ENCODE measurements around the gene CLTCL1.
A peak's percentile ranks its signal among the peaks of the same experiment; 100 is the strongest.

Gene CLTCL1

DNA sequence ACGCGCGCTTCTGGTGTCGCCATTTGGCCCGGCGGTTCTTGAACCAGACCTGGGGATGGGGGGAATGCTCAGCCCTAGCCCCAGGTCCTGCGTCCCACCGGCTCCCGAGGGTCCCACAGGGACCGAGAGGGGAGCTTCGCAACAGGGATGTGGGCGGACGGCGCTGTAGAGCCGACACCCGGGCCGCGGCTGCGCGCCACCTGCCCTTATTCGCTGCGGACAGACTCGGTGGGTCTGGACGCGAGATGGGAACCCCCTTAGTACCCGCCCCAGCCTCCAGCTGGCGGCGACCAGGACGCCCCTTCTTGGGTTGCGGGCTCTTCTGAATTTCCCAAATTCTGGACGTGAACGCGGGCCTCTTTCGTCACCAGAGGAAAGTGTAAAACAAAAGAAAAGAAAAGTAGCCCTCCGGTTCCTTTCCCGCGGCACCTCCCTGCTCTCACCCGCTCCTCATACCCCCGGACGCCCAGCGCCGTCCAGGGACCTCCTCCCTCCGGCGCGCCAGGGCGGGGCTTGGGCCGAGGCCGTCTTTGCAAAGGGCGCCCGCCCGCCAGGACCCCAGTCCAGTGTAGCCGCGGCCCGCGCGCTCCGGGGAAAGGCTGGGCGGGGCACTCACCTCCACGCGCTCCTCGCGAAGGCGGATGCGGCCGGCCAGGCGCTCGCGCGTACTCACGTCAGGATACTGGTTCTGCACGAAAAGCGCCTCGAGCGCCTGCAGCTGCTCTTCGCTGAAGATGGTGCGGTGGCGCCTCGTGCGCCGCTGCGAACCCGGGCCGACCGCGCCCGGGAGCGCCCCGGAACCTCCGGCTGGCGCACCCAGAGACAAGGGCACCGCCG is 142.3 kb downstream of the CLTCL1 start:
- no peak for DNase-seq

DNA sequence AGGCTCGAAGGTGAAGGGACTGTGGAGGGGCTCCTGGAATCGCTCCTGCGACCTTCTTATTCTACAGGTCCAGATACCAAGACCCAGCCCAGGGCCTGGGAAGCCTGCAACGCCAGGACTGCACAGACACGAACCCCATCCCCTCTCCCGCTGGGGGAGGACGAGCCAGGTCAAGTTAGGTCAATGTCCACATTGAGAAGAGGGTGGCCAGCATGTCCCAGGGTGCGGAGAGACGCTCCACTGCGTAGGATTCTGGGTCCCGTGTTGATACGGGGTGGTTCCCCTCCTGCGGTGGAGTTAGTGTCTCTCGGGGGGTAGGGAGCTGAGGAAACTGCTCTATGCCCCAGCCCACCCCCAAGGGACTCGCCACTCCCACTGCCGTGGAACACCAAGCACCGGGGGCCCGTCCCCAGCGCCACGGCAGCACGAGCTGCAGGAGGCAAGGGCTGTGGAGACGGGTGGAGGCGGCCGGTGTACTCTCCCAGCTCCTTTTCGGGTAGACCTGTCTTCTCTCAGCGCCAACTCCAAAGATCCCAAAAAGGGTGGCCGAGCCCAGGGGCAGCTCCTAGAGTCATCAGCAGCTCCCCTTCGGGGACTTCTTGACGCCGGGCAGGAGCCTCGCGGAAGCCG is 143.0 kb downstream of the CLTCL1 start:
- no peak for DNase-seq

DNA sequence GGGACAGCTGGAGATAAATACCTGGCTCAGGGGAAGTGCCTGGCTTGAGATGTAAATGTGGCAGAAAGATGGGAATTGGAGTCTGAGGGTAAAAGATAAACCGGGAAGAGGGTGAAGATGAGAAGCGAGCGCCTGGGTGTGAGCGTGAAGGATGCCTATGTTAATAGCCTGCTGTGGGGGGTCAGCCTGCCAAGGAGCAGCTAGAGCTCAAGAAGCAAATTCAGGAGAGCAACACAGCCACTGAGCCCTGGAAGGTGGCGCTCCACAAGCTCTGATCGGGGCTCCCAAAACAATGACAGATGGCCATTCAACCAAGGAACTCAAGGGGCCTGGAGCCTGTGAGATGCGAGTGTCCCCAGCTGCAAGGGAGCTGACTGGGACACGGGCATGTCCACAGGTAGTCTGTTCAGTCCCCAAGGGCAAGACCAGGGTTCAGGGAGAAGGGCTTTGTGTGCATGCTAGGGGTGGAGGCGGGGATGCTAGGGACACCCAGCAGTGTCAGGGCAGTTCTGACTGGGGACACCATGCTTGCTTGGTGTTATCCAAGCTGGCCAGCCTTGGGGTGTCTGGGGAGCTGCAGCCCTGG is 144.2 kb downstream of the CLTCL1 start:
- DNase-seq = no peak

DNA sequence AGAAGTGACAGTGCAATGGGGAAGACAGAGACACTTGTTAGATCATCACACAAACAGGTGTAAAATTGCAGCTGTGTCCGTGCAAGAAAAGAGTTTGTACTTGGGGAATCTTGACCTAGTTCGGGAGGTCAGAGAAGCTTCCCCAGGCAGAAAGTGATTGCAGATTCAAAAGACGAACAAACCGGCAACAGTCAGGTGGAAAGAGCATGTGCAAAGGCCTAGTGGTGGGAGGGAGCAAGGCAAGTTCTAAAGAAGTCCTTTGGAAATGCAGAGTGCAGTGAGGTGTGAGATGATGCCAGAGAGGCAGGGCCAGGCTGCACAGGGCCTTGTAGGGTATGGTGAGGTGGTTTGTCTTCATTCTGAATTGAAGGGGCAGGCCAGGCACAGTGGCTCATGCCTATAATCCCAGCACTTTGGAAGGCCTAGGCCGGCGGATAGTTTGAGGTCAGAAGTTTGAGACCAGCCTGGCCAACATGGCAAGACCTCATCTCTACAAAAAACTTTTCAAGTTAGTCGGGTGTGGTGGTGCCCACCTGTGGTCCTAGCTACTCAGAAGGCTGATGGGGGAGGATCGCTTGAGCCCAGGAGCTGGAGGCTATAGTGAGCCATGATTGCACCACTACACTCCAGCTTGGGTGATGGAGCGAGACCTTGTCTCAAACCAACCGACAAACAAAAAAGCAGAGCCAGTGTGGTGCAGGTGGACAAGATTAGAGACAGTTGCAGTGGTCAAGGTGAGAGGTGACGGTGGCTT is 145.1 kb downstream of the CLTCL1 start:
- no peak for DNase-seq

DNA sequence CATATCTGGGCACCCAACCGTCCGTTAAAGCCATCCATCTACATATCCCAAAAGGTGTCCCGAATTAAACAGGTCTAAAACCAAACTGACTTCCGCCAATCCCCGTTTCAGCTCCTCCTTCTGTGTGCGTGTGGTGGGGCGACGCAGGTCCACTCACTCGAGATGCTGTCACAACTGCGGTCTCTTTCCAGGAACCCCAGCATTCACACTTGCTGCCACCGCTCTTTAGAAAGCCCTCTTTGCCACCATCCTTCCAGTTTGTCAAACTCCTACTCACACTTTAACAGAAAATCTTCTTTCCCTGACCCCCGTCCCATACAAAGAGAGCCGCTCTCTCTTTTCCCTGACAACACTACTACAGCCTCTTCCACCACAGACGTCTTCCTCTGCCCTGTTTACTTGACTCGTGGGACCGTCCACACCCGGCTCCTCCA is 147.5 kb downstream of the CLTCL1 start:
- DNase-seq = peak; percentile 45

DNA sequence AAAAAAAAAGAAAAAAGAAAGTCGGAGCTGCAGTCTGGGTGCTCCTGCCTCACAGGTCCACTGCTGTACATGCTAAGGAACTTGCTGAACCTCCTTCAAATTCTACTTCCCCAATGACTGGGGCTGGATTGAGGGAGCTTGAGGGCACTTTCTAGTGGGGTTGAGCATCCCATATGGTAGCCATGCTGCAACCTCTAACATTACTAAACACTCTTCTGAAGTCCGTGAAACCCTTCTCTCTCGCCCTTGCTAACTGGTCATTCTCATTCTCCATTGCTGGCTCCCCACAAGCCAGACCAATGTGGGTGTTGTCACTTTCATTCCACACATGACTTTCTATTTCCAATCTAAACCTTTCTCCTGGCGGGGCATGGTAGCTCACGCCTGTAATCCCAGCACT is 148.3 kb downstream of the CLTCL1 start:
- no peak for DNase-seq

DNA sequence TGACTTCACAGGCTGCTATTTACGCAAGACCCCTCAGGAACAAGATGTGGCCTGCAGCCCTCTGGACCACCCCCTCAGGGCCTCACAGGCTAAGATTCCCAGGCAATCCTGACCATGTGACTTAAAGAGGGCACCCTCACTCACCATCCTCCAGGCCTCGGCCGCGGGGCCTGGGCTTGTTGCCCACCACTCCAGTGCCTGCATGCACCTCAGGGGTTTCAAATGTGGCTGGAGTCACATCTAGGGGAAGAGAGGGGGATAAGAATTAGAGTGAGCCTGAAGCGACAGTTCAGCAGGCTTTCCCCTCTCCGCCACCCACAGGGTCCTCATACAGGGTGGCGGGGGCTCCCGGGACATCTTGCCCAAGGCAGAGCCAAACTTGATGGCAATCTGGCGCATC is 149.1 kb downstream of the CLTCL1 start:
- no peak for DNase-seq

DNA sequence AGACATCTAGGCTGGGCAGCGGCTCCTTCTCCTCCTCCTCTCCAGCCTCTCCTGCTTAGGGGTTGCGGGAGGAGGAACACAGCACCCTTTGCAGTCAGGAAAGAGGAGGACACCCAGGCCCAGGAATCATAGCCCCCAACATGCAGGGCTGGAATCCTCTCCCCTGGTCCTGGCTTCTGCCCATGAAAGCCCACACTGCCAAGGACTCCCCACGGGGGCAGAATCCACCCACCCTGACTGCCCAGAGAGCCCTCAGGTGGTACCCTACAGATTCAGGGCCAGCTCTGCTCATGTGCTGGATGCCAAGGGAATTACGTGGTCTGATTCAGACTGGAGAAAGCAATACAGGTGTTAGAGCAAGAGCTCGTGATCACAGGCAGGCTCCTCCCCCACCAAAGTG is 151.5 kb downstream of the CLTCL1 start:
- no peak for DNase-seq

DNA sequence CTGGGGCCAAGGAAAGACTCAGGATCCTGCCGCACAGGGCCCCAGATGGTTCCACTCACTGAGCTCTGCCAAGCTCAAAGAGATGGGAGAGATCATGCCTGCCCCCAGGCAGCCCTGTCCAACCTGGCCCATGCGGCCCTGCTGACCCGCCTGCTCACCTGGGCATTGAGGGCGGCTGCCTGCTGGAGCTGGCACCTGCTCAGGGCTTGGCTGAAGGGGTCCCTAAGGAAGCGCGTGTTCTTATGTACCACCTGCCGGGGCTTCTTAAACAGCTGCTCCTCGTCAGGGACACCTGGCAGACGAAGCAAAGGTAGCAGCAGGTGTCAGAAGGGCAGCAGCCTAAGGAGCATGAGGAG is 152.5 kb downstream of the CLTCL1 start:
- DNase-seq = no peak

DNA sequence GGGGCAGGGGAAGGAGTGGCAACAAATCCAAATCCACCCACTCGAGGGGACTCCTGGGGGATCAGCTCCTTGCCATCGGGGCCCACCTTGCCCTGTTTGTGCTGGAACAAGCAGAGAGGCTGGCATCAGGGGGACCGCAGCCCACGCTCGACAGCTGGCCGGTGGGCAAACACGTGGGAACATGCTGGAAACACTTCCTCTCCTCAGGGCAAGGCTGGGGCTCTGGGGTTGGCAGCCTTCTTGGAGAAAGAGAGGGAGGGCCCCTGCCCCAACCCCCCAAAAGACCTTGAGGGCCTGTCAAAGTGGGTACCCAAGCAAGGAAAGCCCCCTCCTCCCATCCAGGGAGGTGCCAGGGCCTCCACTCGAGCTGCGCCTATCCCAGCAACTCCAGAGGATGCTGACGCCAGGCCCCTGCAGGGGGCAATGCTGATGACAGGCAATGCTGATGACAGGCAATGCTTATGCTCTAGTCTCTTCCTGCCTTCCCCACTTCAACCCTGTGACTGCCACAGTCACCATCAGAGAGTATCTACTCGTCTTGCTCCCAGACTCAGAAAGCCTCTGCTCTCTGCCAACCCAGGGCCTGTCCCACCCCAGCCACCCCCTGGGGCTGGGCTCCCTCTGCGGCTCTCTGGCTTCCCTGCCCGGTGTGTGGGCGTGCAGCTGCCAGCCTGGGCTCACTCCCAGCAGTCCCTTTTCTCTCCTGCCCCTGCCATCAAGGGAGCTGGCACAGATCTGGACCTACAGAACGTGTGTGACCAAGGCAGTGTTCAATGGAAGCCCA is 153.1 kb downstream of the CLTCL1 start:
- DNase-seq = no peak

DNA sequence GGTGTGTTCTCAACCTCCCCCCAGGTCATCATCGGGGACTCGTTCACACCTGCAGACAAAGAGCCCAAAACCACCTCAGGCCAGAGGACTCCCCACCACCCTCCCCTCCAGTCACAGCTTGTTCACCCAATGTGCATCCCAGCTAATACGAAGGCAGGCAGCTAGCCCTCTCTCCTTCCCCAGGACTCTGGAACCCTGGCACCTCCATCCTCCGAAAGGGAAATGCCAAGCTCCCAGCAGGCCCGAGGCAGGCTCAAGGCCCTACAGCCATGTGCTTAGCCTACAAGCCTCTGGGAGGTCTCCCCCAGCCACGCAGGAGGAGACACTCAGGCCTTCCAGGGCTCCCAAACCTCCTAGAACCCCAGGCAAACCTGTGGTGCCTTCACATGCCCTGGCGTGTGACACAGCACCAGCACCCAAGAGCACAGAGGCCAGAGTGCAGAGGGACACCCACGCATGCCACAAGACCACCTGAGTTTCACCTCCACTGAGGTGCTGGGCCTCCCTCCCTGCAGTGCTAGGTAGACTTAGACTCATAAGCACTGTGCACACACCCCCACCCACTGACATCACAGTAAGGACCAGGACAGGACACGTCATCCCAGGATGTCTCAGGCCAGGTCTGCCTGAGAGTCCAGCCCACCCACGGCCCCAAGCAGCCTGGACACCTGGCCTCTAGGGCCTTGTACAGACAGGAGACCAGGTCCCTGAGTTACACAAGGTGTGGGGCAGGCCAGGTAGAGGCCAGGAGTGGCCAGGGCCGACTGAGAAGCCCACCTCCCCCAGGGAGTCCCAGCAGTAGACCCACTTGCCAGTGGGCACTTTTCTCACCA is 153.9 kb downstream of the CLTCL1 start:
- no peak for DNase-seq

DNA sequence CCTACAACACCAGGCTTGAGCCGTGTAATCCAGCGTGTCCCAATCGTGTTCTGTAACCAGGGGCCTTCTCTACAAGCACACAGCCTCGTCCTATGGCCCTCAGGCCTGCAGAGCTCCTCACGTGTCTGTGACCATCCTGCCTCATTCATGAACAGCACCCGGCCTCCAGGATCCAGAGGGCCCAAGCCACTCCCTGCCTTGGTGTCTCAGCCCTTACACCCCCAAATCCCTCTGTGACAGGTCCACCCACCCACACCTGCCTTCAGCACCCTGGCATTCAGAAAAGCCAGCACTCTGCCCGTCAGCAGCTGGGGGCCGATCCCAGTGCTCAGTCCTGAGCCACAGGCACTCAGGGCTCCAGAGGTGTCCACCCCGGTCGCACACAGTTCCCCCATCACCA is 154.6 kb downstream of the CLTCL1 start:
- no peak for DNase-seq

DNA sequence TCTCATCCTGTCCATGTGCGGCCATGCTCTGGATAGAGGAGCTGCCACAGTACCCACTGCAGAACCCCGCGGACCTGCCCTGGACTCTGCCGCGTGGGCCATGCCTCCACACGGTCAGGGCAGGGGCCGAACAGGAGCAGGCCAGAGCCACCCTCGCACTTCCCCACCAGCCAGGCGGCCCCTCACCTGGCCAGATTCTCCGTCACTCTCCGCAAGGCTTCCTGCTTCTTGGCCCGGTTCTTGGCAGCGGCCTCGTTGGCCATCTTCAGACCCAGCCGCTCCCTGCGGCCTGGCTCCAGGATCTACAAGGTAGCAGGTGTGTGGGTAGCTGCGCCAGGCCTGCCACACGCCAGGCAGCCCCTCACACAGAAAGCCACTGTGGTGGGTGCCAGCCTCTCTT is 156.6 kb downstream of the CLTCL1 start:
- no peak for DNase-seq

DNA sequence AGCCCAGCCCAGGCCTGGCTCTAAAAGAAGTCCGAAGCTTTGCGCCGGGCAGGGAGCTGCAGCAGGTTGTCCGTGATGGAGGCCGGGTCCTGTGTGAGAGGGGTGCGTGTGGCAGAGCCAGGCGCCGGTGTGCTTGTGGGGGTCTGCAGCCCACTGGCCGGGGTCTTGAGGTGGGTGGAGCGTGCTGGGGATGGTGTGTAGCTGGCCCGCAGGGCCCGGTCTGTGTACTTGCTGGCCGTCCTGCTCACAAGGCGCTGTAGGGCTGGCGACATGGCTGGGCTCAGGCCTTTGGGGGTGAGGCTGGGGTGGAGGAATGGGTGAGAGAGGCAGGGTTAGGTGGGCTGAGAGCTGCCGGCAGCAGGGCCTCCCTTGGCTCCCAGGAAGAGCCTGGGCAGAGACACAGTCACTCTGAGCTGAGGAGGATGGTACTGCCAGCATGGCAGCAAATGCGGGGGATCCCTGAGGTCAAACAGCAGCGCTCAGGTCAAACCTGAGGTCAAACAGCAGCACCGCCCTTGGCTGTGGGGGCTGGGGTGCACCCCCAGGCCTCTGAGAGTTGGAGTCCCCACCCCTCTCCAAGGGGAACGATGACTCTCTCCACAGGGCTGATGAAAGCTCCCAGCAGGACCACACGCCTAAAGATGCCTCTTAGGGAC is 157.2 kb downstream of the CLTCL1 start:
- DNase-seq = no peak

DNA sequence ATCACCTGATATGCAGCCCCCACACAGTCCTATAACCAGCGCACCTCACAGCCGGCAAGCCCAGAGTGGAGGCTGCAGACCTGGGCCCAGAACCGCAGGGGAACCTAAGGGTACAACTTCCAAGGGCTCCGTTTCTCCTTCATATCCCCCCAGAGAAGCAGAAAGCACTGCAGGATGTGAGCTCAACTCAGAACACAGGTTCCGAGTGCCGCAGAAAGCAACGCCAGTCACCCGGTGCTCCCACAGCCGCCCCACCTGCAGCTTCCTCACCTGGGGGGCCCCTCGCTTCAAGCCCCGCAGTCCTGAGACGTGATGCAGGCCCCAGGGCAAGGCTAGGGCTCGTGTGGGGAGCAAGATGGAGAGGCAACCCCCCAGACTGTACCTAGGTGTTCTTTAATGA is 158.0 kb downstream of the CLTCL1 start:
- no peak for DNase-seq

DNA sequence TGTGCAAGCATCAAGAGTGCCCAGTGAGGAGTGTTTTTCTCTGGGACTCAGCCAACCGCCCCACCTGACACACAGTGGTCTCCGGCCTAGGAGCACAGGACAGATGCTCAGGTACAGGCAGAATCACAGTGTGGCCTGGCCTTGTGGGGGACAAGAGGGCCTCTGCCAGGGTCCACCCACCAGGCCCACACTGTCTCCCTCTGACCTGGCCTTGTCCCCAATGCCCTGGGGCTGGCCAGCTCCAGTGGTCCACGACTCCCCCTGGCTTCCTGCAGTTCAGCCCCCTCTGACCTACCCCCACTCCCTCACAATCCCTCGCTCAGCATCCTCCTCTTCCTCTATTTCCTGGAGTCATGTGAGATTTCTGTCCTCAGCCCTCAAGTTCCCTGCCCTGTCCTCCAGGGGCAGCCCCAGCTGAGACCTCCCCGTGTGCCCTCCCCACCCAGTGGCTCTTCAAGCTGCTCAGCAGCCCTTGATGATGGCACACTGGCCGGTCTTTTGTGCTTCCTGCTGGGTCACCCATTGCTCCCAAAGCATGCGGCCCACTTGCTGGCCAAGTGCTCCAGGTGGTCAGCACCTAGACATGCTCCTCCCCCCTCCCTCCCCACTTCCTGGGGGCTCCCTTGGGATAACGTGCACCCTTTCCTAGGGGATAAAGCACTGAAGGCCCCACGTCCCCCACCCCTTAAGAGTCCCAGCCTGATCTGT is 158.7 kb downstream of the CLTCL1 start:
- no peak for DNase-seq

DNA sequence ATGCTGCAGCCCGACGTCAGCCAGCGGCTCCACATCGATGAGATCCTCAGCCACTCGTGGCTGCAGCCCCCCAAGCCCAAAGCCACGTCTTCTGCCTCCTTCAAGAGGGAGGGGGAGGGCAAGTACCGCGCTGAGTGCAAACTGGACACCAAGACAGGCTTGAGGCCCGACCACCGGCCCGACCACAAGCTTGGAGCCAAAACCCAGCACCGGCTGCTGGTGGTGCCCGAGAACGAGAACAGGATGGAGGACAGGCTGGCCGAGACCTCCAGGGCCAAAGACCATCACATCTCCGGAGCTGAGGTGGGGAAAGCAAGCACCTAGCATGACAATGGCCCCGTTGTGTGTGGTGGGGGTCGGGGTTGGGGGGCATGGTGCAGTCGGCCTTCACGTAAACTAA is 159.4 kb downstream of the CLTCL1 start:
- no peak for DNase-seq

DNA sequence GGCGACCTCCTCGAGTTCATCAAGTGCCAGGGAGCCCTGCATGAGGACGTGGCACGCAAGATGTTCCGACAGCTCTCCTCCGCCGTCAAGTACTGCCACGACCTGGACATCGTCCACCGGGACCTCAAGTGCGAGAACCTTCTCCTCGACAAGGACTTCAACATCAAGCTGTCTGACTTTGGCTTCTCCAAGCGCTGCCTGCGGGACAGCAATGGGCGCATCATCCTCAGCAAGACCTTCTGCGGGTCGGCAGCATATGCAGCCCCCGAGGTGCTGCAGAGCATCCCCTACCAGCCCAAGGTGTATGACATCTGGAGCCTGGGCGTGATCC is 159.9 kb downstream of the CLTCL1 start:
- no peak for DNase-seq

DNA sequence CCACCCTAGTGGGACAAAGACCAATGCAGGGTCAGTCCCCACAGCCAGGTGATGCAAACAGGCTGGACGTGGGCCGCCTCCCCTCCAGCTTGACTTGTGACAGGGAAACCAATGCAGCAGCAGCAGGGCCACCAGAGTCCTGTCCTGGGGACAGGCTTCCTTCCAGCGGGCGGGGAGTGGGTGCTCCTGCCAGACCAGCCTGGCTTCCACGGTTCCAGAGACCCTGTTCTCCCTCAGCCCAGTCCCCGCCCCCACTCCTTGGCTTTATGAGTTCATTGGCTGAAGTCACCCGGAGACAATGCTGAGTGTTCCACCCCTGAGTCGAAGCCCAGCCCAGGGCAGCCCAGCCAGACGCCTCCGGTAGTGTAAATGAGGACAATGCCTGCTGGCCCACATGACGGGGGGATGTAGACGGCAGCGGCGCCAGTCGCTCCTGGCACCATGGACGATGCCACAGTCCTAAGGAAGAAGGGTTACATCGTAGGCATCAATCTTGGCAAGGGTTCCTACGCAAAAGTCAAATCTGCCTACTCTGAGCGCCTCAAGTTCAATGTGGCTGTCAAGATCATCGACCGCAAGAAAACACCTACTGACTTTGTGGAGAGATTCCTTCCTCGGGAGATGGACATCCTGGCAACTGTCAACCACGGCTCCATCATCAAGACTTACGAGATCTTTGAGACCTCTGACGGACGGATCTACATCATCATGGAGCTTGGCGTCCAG is 160.4 kb downstream of the CLTCL1 start, which contains the start of gene TSSK2:
TSSK2 (plus strand) TSS at position 350 of the 726 bp plus-strand sequence; CDS start at position 442, 92 bp downstream.
- DNase-seq = no peak

DNA sequence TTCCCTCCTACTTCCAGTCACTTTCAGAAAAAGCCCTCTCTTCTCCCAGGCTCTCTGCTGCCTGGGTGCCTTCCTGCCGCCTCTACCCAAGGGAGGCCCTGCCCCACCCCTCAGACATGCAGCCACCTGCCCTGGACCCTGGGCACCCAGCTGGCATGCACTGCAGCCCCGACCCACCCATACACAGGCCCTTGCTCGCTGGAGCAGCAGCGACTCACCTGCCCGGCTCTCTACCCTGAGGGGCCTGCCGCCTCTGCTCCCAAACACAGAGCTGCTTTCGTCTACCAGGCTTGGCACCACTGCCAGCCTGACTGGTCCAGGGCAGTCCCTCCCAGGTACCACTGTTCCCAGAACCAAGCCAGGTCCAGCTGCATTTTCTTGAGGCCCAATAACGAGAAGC is 161.6 kb downstream of the CLTCL1 start:
- DNase-seq = no peak
